ENCODE data around the gene ARHGEF6.

ARHGEF6 gene

GRCh38 chrX:136646602-136647239 lies 134.0 kb downstream of the ARHGEF6 start:
- DNase-seq (ENCODE audit: low read depth in 2 of 2): no peak

- DNase-seq (ENCODE audit: low read depth in 2 of 2): no peak
These were observed 137.5 kb downstream of the ARHGEF6 start for GRCh38 chrX:136643243-136643642.

GRCh38 chrX:136639506-136640176 lies 141.1 kb downstream of the ARHGEF6 start:
- DNase-seq (ENCODE audit: low read depth in 2 of 2): no peak

- no peak for DNase-seq (ENCODE audit: low read depth in 2 of 2)
These were observed 144.6 kb downstream of the ARHGEF6 start for GRCh38 chrX:136636121-136636520.

- DNase-seq (ENCODE audit: low read depth in 2 of 2): no peak
These were observed 145.5 kb downstream of the ARHGEF6 start for GRCh38 chrX:136635235-136635634.

- no peak for DNase-seq (ENCODE audit: low read depth in 2 of 2)
These were observed 149.9 kb downstream of the ARHGEF6 start for GRCh38 chrX:136630881-136631280.

- no peak for DNase-seq (ENCODE audit: low read depth in 2 of 2)
These were observed 151.5 kb downstream of the ARHGEF6 start for GRCh38 chrX:136629084-136629750.

- DNase-seq (ENCODE audit: low read depth in 2 of 2): no peak
These were observed 153.3 kb downstream of the ARHGEF6 start for GRCh38 chrX:136627409-136627808.

GRCh38 chrX:136626891-136627290 lies 153.8 kb downstream of the ARHGEF6 start:
- DNase-seq (ENCODE audit: low read depth in 2 of 2): no peak

GRCh38 chrX:136626237-136626636 lies 154.5 kb downstream of the ARHGEF6 start:
- DNase-seq (ENCODE audit: low read depth in 2 of 2): no peak

- no peak for DNase-seq (ENCODE audit: low read depth in 2 of 2)
These were observed 155.5 kb downstream of the ARHGEF6 start for GRCh38 chrX:136625246-136625645.

- no peak for DNase-seq (ENCODE audit: low read depth in 2 of 2)
These were observed 157.3 kb downstream of the ARHGEF6 start for GRCh38 chrX:136623396-136623795.

- no peak for DNase-seq (ENCODE audit: low read depth in 2 of 2)
These were observed 158.2 kb downstream of the ARHGEF6 start for GRCh38 chrX:136622568-136622967.

- no peak for DNase-seq (ENCODE audit: low read depth in 2 of 2)
These were observed 160.0 kb downstream of the ARHGEF6 start for GRCh38 chrX:136620780-136621179.

GRCh38 chrX:136619899-136620505 lies 160.7 kb downstream of the ARHGEF6 start:
- no peak for DNase-seq (ENCODE audit: low read depth in 2 of 2)

GRCh38 chrX:136616987-136617685 lies 163.6 kb downstream of the ARHGEF6 start:
- no peak for DNase-seq (ENCODE audit: low read depth in 2 of 2)
